NCI-H748 (cell line): ENCODE measurements around the gene SLC38A2.
"Not testable (repeated sequence)": the region's sequence is repeated elsewhere in the genome, so short reads cannot be mapped to it uniquely, and the experiment has no call there.

Source experiments
- DNase-seq: peaks from one replicate; lab custom pipeline; 2025; ENCODE audit not compliant: unreplicated experiment; lab: John Stamatoyannopoulos, UW

The SLC38A2 gene

GRCh38 chr12:46372544-46373300 is at the start of gene SLC38A2:
Gene SLC38A2, minus strand, starts transcription at chr12:46372773. Its CDS starts 1,480 bp downstream, at chr12:46371293.
- peak; percentile 93 for DNase-seq

GRCh38 chr12:46419675-46420074 is 47.1 kb upstream of the SLC38A2 start:
- DNase-seq: no peak

- no peak for DNase-seq
Observed at GRCh38 chr12:46415552-46415951, 43.0 kb upstream of the SLC38A2 start.

GRCh38 chr12:46414591-46415268 is 42.2 kb upstream of the SLC38A2 start:
- no peak for DNase-seq

GRCh38 chr12:46413368-46413767 is 40.8 kb upstream of the SLC38A2 start:
- DNase-seq: no peak

- no peak for DNase-seq
Observed at GRCh38 chr12:46412857-46413256, 40.3 kb upstream of the SLC38A2 start.

- DNase-seq: no peak
Observed at GRCh38 chr12:46410495-46410894, 37.9 kb upstream of the SLC38A2 start.

- no peak for DNase-seq
Observed at GRCh38 chr12:46409974-46410373, 37.4 kb upstream of the SLC38A2 start.

GRCh38 chr12:46409342-46409741 is 36.8 kb upstream of the SLC38A2 start:
- no peak for DNase-seq

- no peak for DNase-seq
Observed at GRCh38 chr12:46408441-46408840, 35.9 kb upstream of the SLC38A2 start.

GRCh38 chr12:46407361-46407760 is 34.8 kb upstream of the SLC38A2 start:
- no peak for DNase-seq

GRCh38 chr12:46406352-46407027 is 33.9 kb upstream of the SLC38A2 start:
- no peak for DNase-seq

- no peak for DNase-seq
Observed at GRCh38 chr12:46404733-46405132, 32.2 kb upstream of the SLC38A2 start.

- no peak for DNase-seq
Observed at GRCh38 chr12:46404225-46404631, 31.7 kb upstream of the SLC38A2 start.

GRCh38 chr12:46403719-46404070 is 31.1 kb upstream of the SLC38A2 start:
- no peak for DNase-seq

- no peak for DNase-seq
Observed at GRCh38 chr12:46402941-46403718, 30.6 kb upstream of the SLC38A2 start.

- DNase-seq: no peak
Observed at GRCh38 chr12:46402451-46402850, 29.9 kb upstream of the SLC38A2 start.

- no peak for DNase-seq
Observed at GRCh38 chr12:46401662-46402061, 29.1 kb upstream of the SLC38A2 start.

GRCh38 chr12:46400406-46400805 is 27.8 kb upstream of the SLC38A2 start:
- DNase-seq: no peak

- DNase-seq: not testable (repeated sequence)
Observed at GRCh38 chr12:46399461-46400248, 27.1 kb upstream of the SLC38A2 start.
